ENCODE results near the gene WWOX.

DNA sequence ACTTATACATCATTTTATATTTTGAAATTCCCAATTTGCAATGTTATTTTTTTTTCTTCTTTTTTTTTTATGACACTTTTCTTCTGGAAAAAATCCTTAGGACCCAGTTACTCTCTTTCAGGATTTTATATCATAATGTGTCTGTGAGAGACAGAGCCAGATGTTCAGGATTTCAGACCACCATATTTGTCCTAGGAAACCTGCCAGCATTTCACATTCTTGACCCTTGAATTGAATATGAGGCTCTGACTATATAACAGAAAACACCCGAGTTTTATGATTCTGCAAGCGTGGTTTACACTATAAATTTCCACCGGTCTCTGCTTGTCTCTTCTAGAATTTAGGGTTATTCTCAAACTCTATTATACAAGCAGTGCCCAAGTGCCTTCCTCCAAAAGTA lies 621.0 kb downstream of the WWOX start:
- TF ChIP-seq, protein P1, sequence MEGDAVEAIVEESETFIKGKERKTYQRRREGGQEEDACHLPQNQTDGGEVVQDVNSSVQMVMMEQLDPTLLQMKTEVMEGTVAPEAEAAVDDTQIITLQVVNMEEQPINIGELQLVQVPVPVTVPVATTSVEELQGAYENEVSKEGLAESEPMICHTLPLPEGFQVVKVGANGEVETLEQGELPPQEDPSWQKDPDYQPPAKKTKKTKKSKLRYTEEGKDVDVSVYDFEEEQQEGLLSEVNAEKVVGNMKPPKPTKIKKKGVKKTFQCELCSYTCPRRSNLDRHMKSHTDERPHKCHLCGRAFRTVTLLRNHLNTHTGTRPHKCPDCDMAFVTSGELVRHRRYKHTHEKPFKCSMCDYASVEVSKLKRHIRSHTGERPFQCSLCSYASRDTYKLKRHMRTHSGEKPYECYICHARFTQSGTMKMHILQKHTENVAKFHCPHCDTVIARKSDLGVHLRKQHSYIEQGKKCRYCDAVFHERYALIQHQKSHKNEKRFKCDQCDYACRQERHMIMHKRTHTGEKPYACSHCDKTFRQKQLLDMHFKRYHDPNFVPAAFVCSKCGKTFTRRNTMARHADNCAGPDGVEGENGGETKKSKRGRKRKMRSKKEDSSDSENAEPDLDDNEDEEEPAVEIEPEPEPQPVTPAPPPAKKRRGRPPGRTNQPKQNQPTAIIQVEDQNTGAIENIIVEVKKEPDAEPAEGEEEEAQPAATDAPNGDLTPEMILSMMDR (optimal IDR thresholded peaks at IDR 0.05 in 1 of 3, IDR thresholded peaks at IDR 0.05 in 1 of 3, conservative IDR thresholded peaks at IDR 0.05 in 1 of 3; ENCODE audit: extremely low read depth in 1 of 3, insufficient read depth in 2 of 3, low read length in 3 of 3): no peak
- TF ChIP-seq EZH2 (IDR thresholded peaks at IDR 0.05; ENCODE audit: low read length): no peak

All from keratinocyte (primary cell).